ENCODE measurements around the gene ATP6V1B1. TPM values are rescaled to one million over a fixed set of nuclear protein-coding genes. Genes with fewer than 3 reads are reported as not detected.

The ATP6V1B1 gene
- total RNA-seq, 1 experiment from 2014 or later = 7.8 TPM

DNA sequence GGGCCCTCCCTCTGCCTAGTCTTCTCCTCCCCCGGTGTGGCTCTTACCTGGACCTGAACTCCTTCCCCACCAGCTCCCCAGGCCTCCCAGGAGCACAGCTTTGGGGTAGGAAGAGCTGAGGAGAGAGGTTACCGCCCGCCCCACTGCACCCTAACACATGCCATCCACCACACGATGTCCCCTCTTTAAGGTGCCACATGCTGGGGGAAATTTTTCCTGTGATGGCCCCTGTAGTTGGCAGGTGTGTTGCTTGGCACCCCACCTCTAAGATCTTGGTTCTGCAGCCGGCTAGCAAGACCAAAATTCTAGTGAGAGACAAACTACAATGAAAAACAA, 65.9 kb downstream of the ATP6V1B1 start:
- no peaks in the 10 kb centered on the region for H4K20me1 ChIP-seq (ENCODE audit: insufficient read depth)
- ChIA-PET POLR2A (ENCODE audit: unreplicated experiment) (interaction anchor here (0.5 kb wide), 1 partner anchor 226 kb away, joined by 8 read pairs; the partner anchor contains the start of gene PAIP2B), CTCF (interaction anchor here (0.6 to 1.4 kb wide), 3 partner anchors 17 to 128 kb away, joined by 3 to 4 read pairs (median 4); partner anchors contain the start of gene MCEE)
- intact Hi-C loops (cut with micrococcal nuclease; ENCODE audit: unreplicated experiment) = loop anchor here (2.0 kb wide), 1 partner anchor 139 kb away; no protein-coding TSS in a partner anchor
- no peaks in the 10 kb centered on the region for H3K36me3 ChIP-seq (ENCODE audit: low read depth)
- BruUV-seq (replicated peaks) = no TSS peak
- H3K4me3 ChIP-seq = no peak overlapping the region
- H3K4me2 ChIP-seq = no peak overlapping the region
- H3K9me2 ChIP-seq (ENCODE audit: insufficient read depth) = no peaks in the 10 kb centered on the region
- DNase-seq = no peak
- H3F3A ChIP-seq (ENCODE audit: insufficient read depth, low read depth) = no peaks in the 10 kb centered on the region
- H2AFZ ChIP-seq = peak overlapping the region; percentile 98
- no peak overlapping the region for H3K27ac ChIP-seq
- no peak for TF ChIP-seq EZH2 (IDR thresholded peaks at IDR 0.05; ENCODE audit: low read depth)
- TF ChIP-seq, protein P1, sequence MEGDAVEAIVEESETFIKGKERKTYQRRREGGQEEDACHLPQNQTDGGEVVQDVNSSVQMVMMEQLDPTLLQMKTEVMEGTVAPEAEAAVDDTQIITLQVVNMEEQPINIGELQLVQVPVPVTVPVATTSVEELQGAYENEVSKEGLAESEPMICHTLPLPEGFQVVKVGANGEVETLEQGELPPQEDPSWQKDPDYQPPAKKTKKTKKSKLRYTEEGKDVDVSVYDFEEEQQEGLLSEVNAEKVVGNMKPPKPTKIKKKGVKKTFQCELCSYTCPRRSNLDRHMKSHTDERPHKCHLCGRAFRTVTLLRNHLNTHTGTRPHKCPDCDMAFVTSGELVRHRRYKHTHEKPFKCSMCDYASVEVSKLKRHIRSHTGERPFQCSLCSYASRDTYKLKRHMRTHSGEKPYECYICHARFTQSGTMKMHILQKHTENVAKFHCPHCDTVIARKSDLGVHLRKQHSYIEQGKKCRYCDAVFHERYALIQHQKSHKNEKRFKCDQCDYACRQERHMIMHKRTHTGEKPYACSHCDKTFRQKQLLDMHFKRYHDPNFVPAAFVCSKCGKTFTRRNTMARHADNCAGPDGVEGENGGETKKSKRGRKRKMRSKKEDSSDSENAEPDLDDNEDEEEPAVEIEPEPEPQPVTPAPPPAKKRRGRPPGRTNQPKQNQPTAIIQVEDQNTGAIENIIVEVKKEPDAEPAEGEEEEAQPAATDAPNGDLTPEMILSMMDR (conservative IDR thresholded peaks at IDR 0.05) = no peak
- H3K9me3 ChIP-seq (ENCODE audit: insufficient read depth, low read depth) = no peaks in the 10 kb centered on the region
- H3K4me1 ChIP-seq (replicated peaks; ENCODE audit: insufficient read depth) = peaks cover 3% of the 10 kb centered on the region; the same call in 1 of the 2 replicates
- no peaks in the 10 kb centered on the region for H3K79me2 ChIP-seq (ENCODE audit: low read depth)
- H3K27me3 ChIP-seq (ENCODE audit: insufficient read depth, low read depth) = no peaks in the 10 kb centered on the region

- no peak for DNase-seq
- no peak overlapping the region for H3K27ac ChIP-seq
- H3K9me3 ChIP-seq (ENCODE audit: insufficient read depth, low read depth) = no peaks in the 10 kb centered on the region
- H3K79me2 ChIP-seq (ENCODE audit: low read depth) = no peaks in the 10 kb centered on the region
- no peaks in the 10 kb centered on the region for H3K36me3 ChIP-seq (ENCODE audit: low read depth)
- no peak overlapping the region for H2AFZ ChIP-seq
- H4K20me1 ChIP-seq (ENCODE audit: insufficient read depth) = no peaks in the 10 kb centered on the region
- no peaks in the 10 kb centered on the region for H3F3A ChIP-seq (ENCODE audit: insufficient read depth, low read depth)
- peaks cover 3% of the 10 kb centered on the region; the same call in 1 of the 2 replicates for H3K4me1 ChIP-seq (replicated peaks; ENCODE audit: insufficient read depth)
- intact Hi-C loops (cut with micrococcal nuclease; ENCODE audit: unreplicated experiment) = loop anchor here (2.0 kb wide), 1 partner anchor 139 kb away; no protein-coding TSS in a partner anchor
- no peaks in the 10 kb centered on the region for H3K27me3 ChIP-seq (ENCODE audit: insufficient read depth, low read depth)
- TF ChIP-seq, protein P1 (conservative IDR thresholded peaks at IDR 0.05) = no peak
- TF ChIP-seq EZH2 (IDR thresholded peaks at IDR 0.05; ENCODE audit: low read depth) = no peak
- H3K4me2 ChIP-seq = no peak overlapping the region
- POLR2A ChIA-PET (ENCODE audit: unreplicated experiment) = no interaction called here
- BruUV-seq (replicated peaks) = no TSS peak
- H3K4me3 ChIP-seq = no peak overlapping the region
- no peaks in the 10 kb centered on the region for H3K9me2 ChIP-seq (ENCODE audit: insufficient read depth)
- CTCF ChIA-PET = interaction anchor here (1.4 kb wide), 1 partner anchor 128 kb away, joined by 3 read pairs; the partner anchor contains the start of gene MCEE
These were observed 66.4 kb downstream of the ATP6V1B1 start for GRCh38 chr2:71001981-71002570.

DNA sequence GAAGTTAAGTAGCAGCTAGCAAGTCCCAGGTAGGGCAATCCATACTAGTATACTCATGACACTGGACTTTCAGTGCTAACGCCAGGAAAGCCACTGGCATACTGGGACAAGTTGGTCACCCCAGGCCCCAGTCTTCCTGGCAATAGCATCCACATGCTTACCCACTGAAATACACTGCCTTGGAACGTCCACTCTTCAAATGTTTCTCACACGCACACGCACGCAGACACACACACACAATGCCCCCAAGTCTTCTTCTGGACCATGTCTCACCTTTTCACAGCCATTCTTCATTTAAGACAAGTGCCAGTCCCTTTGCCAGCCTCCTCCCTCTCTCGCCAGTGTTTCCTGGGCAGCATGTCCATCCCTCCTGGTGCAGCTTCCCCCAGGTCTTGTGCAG, 67.7 kb downstream of the ATP6V1B1 start:
- H3K4me1 ChIP-seq (replicated peaks; ENCODE audit: insufficient read depth) = peaks cover 3% of the 10 kb centered on the region; the same call in 1 of the 2 replicates
- TF ChIP-seq, protein P1 (conservative IDR thresholded peaks at IDR 0.05) = no peak
- no peak for TF ChIP-seq EZH2 (IDR thresholded peaks at IDR 0.05; ENCODE audit: low read depth)
- ChIA-PET CTCF (no interaction called here), POLR2A (ENCODE audit: unreplicated experiment) (no interaction called here)
- no peak overlapping the region for H2AFZ ChIP-seq
- no peaks in the 10 kb centered on the region for H3K79me2 ChIP-seq (ENCODE audit: low read depth)
- no peaks in the 10 kb centered on the region for H3F3A ChIP-seq (ENCODE audit: insufficient read depth, low read depth)
- no peaks in the 10 kb centered on the region for H3K9me3 ChIP-seq (ENCODE audit: insufficient read depth, low read depth)
- no peaks in the 10 kb centered on the region for H3K9me2 ChIP-seq (ENCODE audit: insufficient read depth)
- intact Hi-C loops (cut with micrococcal nuclease; ENCODE audit: unreplicated experiment) = no loop called here
- no peak for DNase-seq
- no peaks in the 10 kb centered on the region for H3K27me3 ChIP-seq (ENCODE audit: insufficient read depth, low read depth)
- H3K4me2 ChIP-seq = no peak overlapping the region
- no peaks in the 10 kb centered on the region for H4K20me1 ChIP-seq (ENCODE audit: insufficient read depth)
- no peak overlapping the region for H3K4me3 ChIP-seq
- no peaks in the 10 kb centered on the region for H3K36me3 ChIP-seq (ENCODE audit: low read depth)
- H3K27ac ChIP-seq = no peak overlapping the region
- no TSS peak for BruUV-seq (replicated peaks)
